K562 (cell line): Measurements from ENCODE around the gene FTL. TPM values are rescaled to one million over a fixed set of nuclear protein-coding genes. Genes with fewer than 3 reads are reported as not detected.
A peak's percentile ranks its signal among the peaks of the same experiment; 100 is the strongest.

Experiments
- BRCA1 ChIP-seq, 2 experiments: fragments of 450-650 bp in 1 of 2; sonication (generic) in 1 of 2; formaldehyde crosslinking in 1 of 2; IDR thresholded peaks; 2 replicates each; pipeline versions ENCODE4 v1.5.0 to v1.6.1; 2017 to 2020; ENCODE audit warnings: mild to moderate bottlenecking in 1 of 2, missing genetic modification reagents in 1 of 2
- HIVEP1 ChIP-seq: fragments of 250-450 bp; sonication (Bioruptor Pico); IDR thresholded peaks from 2 replicates; pipeline ENCODE4 v1.4.0; 2020; ENCODE audit warnings: mild to moderate bottlenecking
- HNRNPH1 ChIP-seq: fragments of 200-400 bp; formaldehyde crosslinking; optimal IDR thresholded peaks from 2 replicates; pipeline ENCODE3; 2017; ENCODE audit warnings: low read depth, mild to moderate bottlenecking, low read length, moderate library complexity
- JUN ChIP-seq, 2 experiments: sonication (generic) in 1 of 2; formaldehyde crosslinking in 1 of 2; IDR thresholded peaks; 2 replicates each; pipeline versions ENCODE4 v1.6.1 to v1.8.0; 2012 to 2022; ENCODE audit warnings: borderline replicate concordance in 2 of 2, mild to moderate bottlenecking in 2 of 2, improper control_type of control experiment in 1 of 2, low read depth in 1 of 2, low read length in 1 of 2, missing genetic modification reagents in 1 of 2
- NUFIP1 ChIP-seq: fragments of 450-650 bp; IDR thresholded peaks from 2 replicates; pipeline ENCODE4 v1.6.1; 2018; ENCODE audit not compliant: partially characterized antibody
- RAD21 ChIP-seq, 2 experiments: fragments of 250-450 bp in 1 of 2; fragments of 450-650 bp in 1 of 2; sonication (Bioruptor Pico) in 1 of 2; formaldehyde crosslinking in 1 of 2; IDR thresholded peaks in 1 of 2; conservative IDR thresholded peaks in 1 of 2; 2 replicates each; pipeline versions ENCODE4 v1.4.0 to v1.8.0; 2020 to 2022; ENCODE audit warnings: mild to moderate bottlenecking in 2 of 2, moderate library complexity in 1 of 2
- SP1 ChIP-seq: sonication (generic); formaldehyde crosslinking; IDR thresholded peaks from 2 replicates; pipeline ENCODE4 v1.8.1; 2022; ENCODE audit warnings: mild to moderate bottlenecking, missing genetic modification reagents
- SPI1 ChIP-seq: IDR thresholded peaks from 2 replicates; pipeline ENCODE4 v1.6.1; 2011; ENCODE audit warnings: low read depth, low read length, control low read depth, borderline replicate concordance
- YBX1 ChIP-seq: fragments of 450-650 bp; IDR thresholded peaks from 2 replicates; pipeline ENCODE4 v1.7.1; 2016; ENCODE audit warnings: mild to moderate bottlenecking
- ZNF121 ChIP-seq: sonication (generic); formaldehyde crosslinking; conservative IDR thresholded peaks from 2 replicates; pipeline ENCODE4 v1.8.0; 2022; ENCODE audit warnings: missing genetic modification reagents
- ZNF23 ChIP-seq: fragments of 250-450 bp; sonication (Bioruptor Pico); IDR thresholded peaks from 2 replicates; pipeline ENCODE4 v1.4.0; 2020; ENCODE audit warnings: mild to moderate bottlenecking
- polyA plus RNA-seq, 8 experiments: library from polyadenylated mRNA; depleted of rRNA in 4 of 8; stranded (reverse) in 5 of 8; unstranded in 3 of 8; fragments of >200 nt; fragmentation: Nextera tagmentation in 2 of 8; fragmentation: Illumina TruSeq in 1 of 8; extraction: Ambion mirVana in 2 of 8; extraction: Trizol in 1 of 8; gene quantifications; 2 replicates each; pipeline versions ENCODE4 v1.2.1 to v1.2.3, GENCODE V29; 2011 to 2014; ENCODE audit warnings: inconsistent platforms in 1 of 8, missing spikeins in 1 of 8
- total RNA-seq, 7 experiments: library from RNA; depleted of rRNA in 6 of 7; stranded (reverse); fragments of >200 nt in 6 of 7; fragmentation: Illumina TruSeq in 2 of 7; extraction: Trizol in 2 of 7; gene quantifications; 2 replicates each; pipeline versions ENCODE4 v1.2.1 to v1.2.3, GENCODE V29; 2011 to 2021; ENCODE audit warnings: low replicate concordance in 1 of 7
- TF ChIP-seq, protein P1 (sequence below): sonication (generic); formaldehyde crosslinking; IDR thresholded peaks from 2 replicates; pipeline ENCODE4 v1.4.0; 2020; ENCODE audit warnings: mild to moderate bottlenecking, missing genetic modification reagents
- TF ChIP-seq, protein P2 (sequence below): fragments of 450-650 bp; IDR thresholded peaks from 2 replicates; pipeline ENCODE4 v1.7.0; 2016; ENCODE audit warnings: borderline replicate concordance
- TF ChIP-seq, protein P3 (sequence below): fragments of 250-450 bp; sonication (Bioruptor Pico); IDR thresholded peaks from 2 replicates; pipeline ENCODE4 v1.5.0; 2021; ENCODE audit warnings: mild to moderate bottlenecking, borderline replicate concordance
- TF ChIP-seq, protein P4 (sequence below): fragments of 250-450 bp; sonication (Bioruptor Pico); IDR thresholded peaks from 2 replicates; pipeline ENCODE4 v1.8.0; 2022; ENCODE audit warnings: inconsistent platforms
- TF ChIP-seq, protein P5 (sequence below): IDR thresholded peaks from 2 replicates; pipeline ENCODE4 v1.6.1; 2014; ENCODE audit warnings: antibody characterized with exemption

The FTL gene
- total and polyA plus RNA-seq, 9 of the 15 experiments (the other 6 are each of a cell fraction or from before 2014, with no cell fraction given) = 1,231 to 27,415 (median 3,965) TPM

DNA sequence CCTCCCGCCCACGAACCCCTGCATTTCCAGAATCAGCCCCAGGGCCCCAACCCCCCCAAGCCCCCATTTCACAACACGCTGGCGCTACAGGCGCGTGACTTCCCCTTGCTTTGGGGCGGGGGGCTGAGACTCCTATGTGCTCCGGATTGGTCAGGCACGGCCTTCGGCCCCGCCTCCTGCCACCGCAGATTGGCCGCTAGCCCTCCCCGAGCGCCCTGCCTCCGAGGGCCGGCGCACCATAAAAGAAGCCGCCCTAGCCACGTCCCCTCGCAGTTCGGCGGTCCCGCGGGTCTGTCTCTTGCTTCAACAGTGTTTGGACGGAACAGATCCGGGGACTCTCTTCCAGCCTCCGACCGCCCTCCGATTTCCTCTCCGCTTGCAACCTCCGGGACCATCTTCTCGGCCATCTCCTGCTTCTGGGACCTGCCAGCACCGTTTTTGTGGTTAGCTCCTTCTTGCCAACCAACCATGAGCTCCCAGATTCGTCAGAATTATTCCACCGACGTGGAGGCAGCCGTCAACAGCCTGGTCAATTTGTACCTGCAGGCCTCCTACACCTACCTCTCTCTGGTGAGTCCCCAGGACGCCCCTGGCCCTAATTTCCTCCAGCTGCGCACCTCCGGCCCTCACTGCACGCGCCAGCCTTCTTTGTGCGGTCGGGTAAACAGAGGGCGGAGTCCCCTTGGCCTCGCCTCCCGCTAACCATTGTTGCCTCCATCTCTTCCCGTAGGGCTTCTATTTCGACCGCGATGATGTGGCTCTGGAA, at the start of gene FTL (continued):
- no peak for TF ChIP-seq ZNF121 (CRISPR knock-in tag)
- TF ChIP-seq JUN (IDR thresholded peaks at IDR 0.05; ENCODE audit: borderline replicate concordance, low read depth, low read length) = peak; percentile 44; the same call in 1 of the 2 replicates
- TF ChIP-seq JUN (CRISPR knock-in tag; IDR thresholded peaks at IDR 0.05; ENCODE audit: borderline replicate concordance) = no peak
- TF ChIP-seq, protein P1, sequence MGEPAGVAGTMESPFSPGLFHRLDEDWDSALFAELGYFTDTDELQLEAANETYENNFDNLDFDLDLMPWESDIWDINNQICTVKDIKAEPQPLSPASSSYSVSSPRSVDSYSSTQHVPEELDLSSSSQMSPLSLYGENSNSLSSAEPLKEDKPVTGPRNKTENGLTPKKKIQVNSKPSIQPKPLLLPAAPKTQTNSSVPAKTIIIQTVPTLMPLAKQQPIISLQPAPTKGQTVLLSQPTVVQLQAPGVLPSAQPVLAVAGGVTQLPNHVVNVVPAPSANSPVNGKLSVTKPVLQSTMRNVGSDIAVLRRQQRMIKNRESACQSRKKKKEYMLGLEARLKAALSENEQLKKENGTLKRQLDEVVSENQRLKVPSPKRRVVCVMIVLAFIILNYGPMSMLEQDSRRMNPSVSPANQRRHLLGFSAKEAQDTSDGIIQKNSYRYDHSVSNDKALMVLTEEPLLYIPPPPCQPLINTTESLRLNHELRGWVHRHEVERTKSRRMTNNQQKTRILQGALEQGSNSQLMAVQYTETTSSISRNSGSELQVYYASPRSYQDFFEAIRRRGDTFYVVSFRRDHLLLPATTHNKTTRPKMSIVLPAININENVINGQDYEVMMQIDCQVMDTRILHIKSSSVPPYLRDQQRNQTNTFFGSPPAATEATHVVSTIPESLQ (CRISPR knock-in tag) = peak; percentile 88
- TF ChIP-seq SP1 (CRISPR knock-in tag) = peak; percentile 96
- TF ChIP-seq, protein P2, sequence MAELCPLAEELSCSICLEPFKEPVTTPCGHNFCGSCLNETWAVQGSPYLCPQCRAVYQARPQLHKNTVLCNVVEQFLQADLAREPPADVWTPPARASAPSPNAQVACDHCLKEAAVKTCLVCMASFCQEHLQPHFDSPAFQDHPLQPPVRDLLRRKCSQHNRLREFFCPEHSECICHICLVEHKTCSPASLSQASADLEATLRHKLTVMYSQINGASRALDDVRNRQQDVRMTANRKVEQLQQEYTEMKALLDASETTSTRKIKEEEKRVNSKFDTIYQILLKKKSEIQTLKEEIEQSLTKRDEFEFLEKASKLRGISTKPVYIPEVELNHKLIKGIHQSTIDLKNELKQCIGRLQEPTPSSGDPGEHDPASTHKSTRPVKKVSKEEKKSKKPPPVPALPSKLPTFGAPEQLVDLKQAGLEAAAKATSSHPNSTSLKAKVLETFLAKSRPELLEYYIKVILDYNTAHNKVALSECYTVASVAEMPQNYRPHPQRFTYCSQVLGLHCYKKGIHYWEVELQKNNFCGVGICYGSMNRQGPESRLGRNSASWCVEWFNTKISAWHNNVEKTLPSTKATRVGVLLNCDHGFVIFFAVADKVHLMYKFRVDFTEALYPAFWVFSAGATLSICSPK = 0 out of 2 replicates have a peak, but pooled peaks have one; percentile 46
- peak; percentile 6; the same call in 1 of the 2 replicates for TF ChIP-seq SPI1
- no peak for TF ChIP-seq BRCA1 (IDR thresholded peaks at IDR 0.05)
- TF ChIP-seq BRCA1 (CRISPR knock-in tag; IDR thresholded peaks at IDR 0.05) = no peak
- TF ChIP-seq NUFIP1 = no peak
- TF ChIP-seq, protein P3, sequence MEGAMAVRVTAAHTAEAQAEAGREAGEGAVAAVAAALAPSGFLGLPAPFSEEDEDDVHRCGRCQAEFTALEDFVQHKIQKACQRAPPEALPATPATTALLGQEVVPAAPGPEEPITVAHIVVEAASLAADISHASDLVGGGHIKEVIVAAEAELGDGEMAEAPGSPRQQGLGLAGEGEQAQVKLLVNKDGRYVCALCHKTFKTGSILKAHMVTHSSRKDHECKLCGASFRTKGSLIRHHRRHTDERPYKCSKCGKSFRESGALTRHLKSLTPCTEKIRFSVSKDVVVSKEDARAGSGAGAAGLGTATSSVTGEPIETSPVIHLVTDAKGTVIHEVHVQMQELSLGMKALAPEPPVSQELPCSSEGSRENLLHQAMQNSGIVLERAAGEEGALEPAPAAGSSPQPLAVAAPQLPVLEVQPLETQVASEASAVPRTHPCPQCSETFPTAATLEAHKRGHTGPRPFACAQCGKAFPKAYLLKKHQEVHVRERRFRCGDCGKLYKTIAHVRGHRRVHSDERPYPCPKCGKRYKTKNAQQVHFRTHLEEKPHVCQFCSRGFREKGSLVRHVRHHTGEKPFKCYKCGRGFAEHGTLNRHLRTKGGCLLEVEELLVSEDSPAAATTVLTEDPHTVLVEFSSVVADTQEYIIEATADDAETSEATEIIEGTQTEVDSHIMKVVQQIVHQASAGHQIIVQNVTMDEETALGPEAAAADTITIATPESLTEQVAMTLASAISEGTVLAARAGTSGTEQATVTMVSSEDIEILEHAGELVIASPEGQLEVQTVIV (CRISPR knock-in tag) = no peak
- TF ChIP-seq, protein P4, sequence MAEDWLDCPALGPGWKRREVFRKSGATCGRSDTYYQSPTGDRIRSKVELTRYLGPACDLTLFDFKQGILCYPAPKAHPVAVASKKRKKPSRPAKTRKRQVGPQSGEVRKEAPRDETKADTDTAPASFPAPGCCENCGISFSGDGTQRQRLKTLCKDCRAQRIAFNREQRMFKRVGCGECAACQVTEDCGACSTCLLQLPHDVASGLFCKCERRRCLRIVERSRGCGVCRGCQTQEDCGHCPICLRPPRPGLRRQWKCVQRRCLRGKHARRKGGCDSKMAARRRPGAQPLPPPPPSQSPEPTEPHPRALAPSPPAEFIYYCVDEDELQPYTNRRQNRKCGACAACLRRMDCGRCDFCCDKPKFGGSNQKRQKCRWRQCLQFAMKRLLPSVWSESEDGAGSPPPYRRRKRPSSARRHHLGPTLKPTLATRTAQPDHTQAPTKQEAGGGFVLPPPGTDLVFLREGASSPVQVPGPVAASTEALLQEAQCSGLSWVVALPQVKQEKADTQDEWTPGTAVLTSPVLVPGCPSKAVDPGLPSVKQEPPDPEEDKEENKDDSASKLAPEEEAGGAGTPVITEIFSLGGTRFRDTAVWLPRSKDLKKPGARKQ (CRISPR knock-in tag) = no peak
- no peak for TF ChIP-seq HNRNPH1
- no peak for TF ChIP-seq ZNF23 (CRISPR knock-in tag)
- peak in 1 of 2 experiments; percentile 21; a peak in 2 of 4 replicates for TF ChIP-seq RAD21 (CRISPR knock-in tag; conservative IDR thresholded peaks at IDR 0.05 in 1 of 2, IDR thresholded peaks at IDR 0.05 in 1 of 2)
- TF ChIP-seq, protein P5, sequence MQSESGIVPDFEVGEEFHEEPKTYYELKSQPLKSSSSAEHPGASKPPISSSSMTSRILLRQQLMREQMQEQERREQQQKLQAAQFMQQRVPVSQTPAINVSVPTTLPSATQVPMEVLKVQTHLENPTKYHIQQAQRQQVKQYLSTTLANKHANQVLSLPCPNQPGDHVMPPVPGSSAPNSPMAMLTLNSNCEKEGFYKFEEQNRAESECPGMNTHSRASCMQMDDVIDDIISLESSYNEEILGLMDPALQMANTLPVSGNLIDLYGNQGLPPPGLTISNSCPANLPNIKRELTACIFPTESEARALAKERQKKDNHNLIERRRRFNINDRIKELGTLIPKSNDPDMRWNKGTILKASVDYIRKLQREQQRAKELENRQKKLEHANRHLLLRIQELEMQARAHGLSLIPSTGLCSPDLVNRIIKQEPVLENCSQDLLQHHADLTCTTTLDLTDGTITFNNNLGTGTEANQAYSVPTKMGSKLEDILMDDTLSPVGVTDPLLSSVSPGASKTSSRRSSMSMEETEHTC = peak; percentile 98
- TF ChIP-seq HIVEP1 (CRISPR knock-in tag) = no peak
- TF ChIP-seq YBX1 = no peak
